ENCODE data around the gene NLRP10. TPM values are rescaled to one million over a fixed set of nuclear protein-coding genes. Genes with fewer than 3 reads are reported as not detected.
A peak's percentile ranks its signal among the peaks of the same experiment; 100 is the strongest.

NLRP10 gene
- not detected for polyA plus RNA-seq (2012; ENCODE audit: missing spikeins)

GRCh38 chr11:7965386-7965785, at the start of gene NLRP10:
NLRP10 (minus strand) TSS chr11:7965447; CDS start chr11:7963495, 1,952 bp downstream.
- no peak for FAIRE-seq
- no peak for DNase-seq (ENCODE audit: insufficient read length)
- TF ChIP-seq POLR2AphosphoS5 (IDR thresholded peaks at IDR 0.05; ENCODE audit: low read depth, low read length) (no peak), TAF1 (IDR thresholded peaks at IDR 0.05; ENCODE audit: borderline replicate concordance, low read depth, low read length) (no peak), POLR2A (IDR thresholded peaks at IDR 0.05; ENCODE audit: low read depth, low read length) (no peak)

GRCh38 chr11:8013833-8014232, 48.6 kb upstream of the NLRP10 start:
- DNase-seq (ENCODE audit: insufficient read length) (no peak), FAIRE-seq (no peak)
- no peak for TF ChIP-seq TAF1 (IDR thresholded peaks at IDR 0.05; ENCODE audit: borderline replicate concordance, low read depth, low read length)
- no peak for TF ChIP-seq POLR2AphosphoS5 (IDR thresholded peaks at IDR 0.05; ENCODE audit: low read depth, low read length)
- no peak for TF ChIP-seq POLR2A (IDR thresholded peaks at IDR 0.05; ENCODE audit: low read depth, low read length)

- no peak for DNase-seq (ENCODE audit: insufficient read length)
- no peak for FAIRE-seq
- TF ChIP-seq POLR2AphosphoS5 (IDR thresholded peaks at IDR 0.05; ENCODE audit: low read depth, low read length): no peak
Observed at GRCh38 chr11:8011981-8012444, 46.8 kb upstream of the NLRP10 start.

GRCh38 chr11:8011371-8011770, 46.1 kb upstream of the NLRP10 start:
- TF ChIP-seq POLR2A (IDR thresholded peaks at IDR 0.05; ENCODE audit: low read depth, low read length): no peak
- no peak for TF ChIP-seq TAF1 (IDR thresholded peaks at IDR 0.05; ENCODE audit: borderline replicate concordance, low read depth, low read length)
- no peak for TF ChIP-seq POLR2AphosphoS5 (IDR thresholded peaks at IDR 0.05; ENCODE audit: low read depth, low read length)
- FAIRE-seq (peak; percentile 17), DNase-seq (ENCODE audit: insufficient read length) (no peak)

- FAIRE-seq: no peak
- no peak for DNase-seq (ENCODE audit: insufficient read length)
- TF ChIP-seq POLR2A (IDR thresholded peaks at IDR 0.05; ENCODE audit: low read depth, low read length): no peak
- no peak for TF ChIP-seq TAF1 (IDR thresholded peaks at IDR 0.05; ENCODE audit: borderline replicate concordance, low read depth, low read length)
- no peak for TF ChIP-seq POLR2AphosphoS5 (IDR thresholded peaks at IDR 0.05; ENCODE audit: low read depth, low read length)
Observed at GRCh38 chr11:8009856-8010255, 44.6 kb upstream of the NLRP10 start.

GRCh38 chr11:8008212-8008611, 43.0 kb upstream of the NLRP10 start:
- TF ChIP-seq POLR2AphosphoS5 (IDR thresholded peaks at IDR 0.05; ENCODE audit: low read depth, low read length): no peak
- no peak for TF ChIP-seq POLR2A (IDR thresholded peaks at IDR 0.05; ENCODE audit: low read depth, low read length)
- TF ChIP-seq TAF1 (IDR thresholded peaks at IDR 0.05; ENCODE audit: borderline replicate concordance, low read depth, low read length): no peak
- DNase-seq (ENCODE audit: insufficient read length) (no peak), FAIRE-seq (no peak)

- peak; percentile 84 for FAIRE-seq
- DNase-seq (ENCODE audit: insufficient read length): no peak
- TF ChIP-seq TAF1 (IDR thresholded peaks at IDR 0.05; ENCODE audit: borderline replicate concordance, low read depth, low read length) (no peak), POLR2A (IDR thresholded peaks at IDR 0.05; ENCODE audit: low read depth, low read length) (no peak), POLR2AphosphoS5 (IDR thresholded peaks at IDR 0.05; ENCODE audit: low read depth, low read length) (no peak)
Observed at GRCh38 chr11:8006349-8006977, 41.2 kb upstream of the NLRP10 start.

- DNase-seq (ENCODE audit: insufficient read length) (no peak), FAIRE-seq (no peak)
- no peak for TF ChIP-seq TAF1 (IDR thresholded peaks at IDR 0.05; ENCODE audit: borderline replicate concordance, low read depth, low read length)
- TF ChIP-seq POLR2A (IDR thresholded peaks at IDR 0.05; ENCODE audit: low read depth, low read length): no peak
- TF ChIP-seq POLR2AphosphoS5 (IDR thresholded peaks at IDR 0.05; ENCODE audit: low read depth, low read length): no peak
Observed at GRCh38 chr11:8005556-8005955, 40.3 kb upstream of the NLRP10 start.

- DNase-seq (ENCODE audit: insufficient read length) (no peak), FAIRE-seq (no peak)
- no peak for TF ChIP-seq POLR2AphosphoS5 (IDR thresholded peaks at IDR 0.05; ENCODE audit: low read depth, low read length)
- no peak for TF ChIP-seq POLR2A (IDR thresholded peaks at IDR 0.05; ENCODE audit: low read depth, low read length)
- TF ChIP-seq TAF1 (IDR thresholded peaks at IDR 0.05; ENCODE audit: borderline replicate concordance, low read depth, low read length): no peak
Observed at GRCh38 chr11:8004008-8004407, 38.8 kb upstream of the NLRP10 start.

- DNase-seq (ENCODE audit: insufficient read length): no peak
- TF ChIP-seq POLR2A (IDR thresholded peaks at IDR 0.05; ENCODE audit: low read depth, low read length): no peak
- TF ChIP-seq POLR2AphosphoS5 (IDR thresholded peaks at IDR 0.05; ENCODE audit: low read depth, low read length): no peak
- no peak for TF ChIP-seq TAF1 (IDR thresholded peaks at IDR 0.05; ENCODE audit: borderline replicate concordance, low read depth, low read length)
- no peak for FAIRE-seq
Observed at GRCh38 chr11:8003187-8003586, 37.9 kb upstream of the NLRP10 start.

- DNase-seq (ENCODE audit: insufficient read length) (no peak), FAIRE-seq (no peak)
- TF ChIP-seq POLR2AphosphoS5 (IDR thresholded peaks at IDR 0.05; ENCODE audit: low read depth, low read length): no peak
- no peak for TF ChIP-seq TAF1 (IDR thresholded peaks at IDR 0.05; ENCODE audit: borderline replicate concordance, low read depth, low read length)
- TF ChIP-seq POLR2A (IDR thresholded peaks at IDR 0.05; ENCODE audit: low read depth, low read length): peak; percentile 16; the same call in 1 of the 2 replicates
Observed at GRCh38 chr11:8002676-8003075, 37.4 kb upstream of the NLRP10 start.

- TF ChIP-seq POLR2AphosphoS5 (IDR thresholded peaks at IDR 0.05; ENCODE audit: low read depth, low read length) (no peak), TAF1 (IDR thresholded peaks at IDR 0.05; ENCODE audit: borderline replicate concordance, low read depth, low read length) (no peak), POLR2A (IDR thresholded peaks at IDR 0.05; ENCODE audit: low read depth, low read length) (no peak)
- DNase-seq (ENCODE audit: insufficient read length): no peak
- FAIRE-seq: no peak
Observed at GRCh38 chr11:8000390-8000789, 35.1 kb upstream of the NLRP10 start.
